Muscle of back (tissue), 11 donors: ENCODE data around the gene GNAO1. TPM values are rescaled to one million over a fixed set of nuclear protein-coding genes. Genes with fewer than 3 reads are reported as not detected.

Experiments
- DNase-seq, 3 donors: peaks; one replicate each; pipeline versions ENCODE4 v3.0.0 to v3.0.0-alpha.2; 2013
- polyA plus RNA-seq, 10 donors: library from polyadenylated mRNA; unstranded; fragments of 120-200 nt; gene quantifications; one replicate each; pipeline ENCODE4 v1.2.1, GENCODE V29; 2013; ENCODE audit not compliant: insufficient read length in 10 of 10

Gene GNAO1
- polyA plus RNA-seq, 10 donors = 0.86 to 4.0 (median 1.5) TPM

DNA sequence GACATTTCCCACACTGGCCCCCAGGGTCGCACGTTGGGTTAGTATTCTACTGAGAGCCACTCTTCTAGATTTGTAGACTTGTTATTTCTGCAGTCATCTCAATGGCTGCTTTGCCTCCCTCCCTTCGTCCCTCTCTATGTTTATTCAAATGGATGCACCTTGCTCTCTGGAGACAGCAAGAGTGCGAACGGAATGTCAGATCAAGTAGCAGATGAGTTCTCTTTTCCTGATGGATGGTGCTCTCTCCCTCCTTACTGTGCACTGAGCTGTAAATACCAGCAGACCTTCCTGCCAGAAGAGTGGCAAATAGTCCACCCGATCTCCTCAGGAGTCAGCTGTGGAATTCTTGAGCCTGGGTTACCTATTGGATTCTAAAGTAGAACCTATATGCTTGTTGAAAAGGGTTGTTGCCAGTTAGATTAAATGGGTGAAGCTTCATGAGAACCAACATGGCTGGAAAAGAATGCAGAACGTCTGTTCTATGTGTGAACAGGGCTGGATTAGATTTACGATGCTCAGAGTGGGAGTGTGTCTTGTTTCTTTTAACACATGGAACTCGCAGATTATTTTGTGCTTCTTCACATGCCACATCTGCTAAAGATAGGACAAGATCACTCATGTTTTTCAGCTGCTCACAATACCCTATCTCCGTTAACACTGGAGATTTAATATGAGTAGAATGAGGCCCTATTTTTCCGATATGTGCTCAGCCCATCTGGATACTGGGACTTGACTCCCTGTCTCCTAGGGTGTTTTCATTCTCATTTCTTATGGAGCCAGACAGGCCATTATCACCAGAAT is 6.1 kb downstream of the GNAO1 start:
- no peak for DNase-seq

GRCh38 chr16:56198006-56198754 is 6.9 kb downstream of the GNAO1 start:
- no peak for DNase-seq

- DNase-seq = no peak
Observed at GRCh38 chr16:56198755-56199114, 7.4 kb downstream of the GNAO1 start.

- DNase-seq = no peak
Observed at GRCh38 chr16:56199164-56199563, 7.9 kb downstream of the GNAO1 start.

- no peak for DNase-seq
Observed at GRCh38 chr16:56201030-56201429, 9.7 kb downstream of the GNAO1 start.

DNA sequence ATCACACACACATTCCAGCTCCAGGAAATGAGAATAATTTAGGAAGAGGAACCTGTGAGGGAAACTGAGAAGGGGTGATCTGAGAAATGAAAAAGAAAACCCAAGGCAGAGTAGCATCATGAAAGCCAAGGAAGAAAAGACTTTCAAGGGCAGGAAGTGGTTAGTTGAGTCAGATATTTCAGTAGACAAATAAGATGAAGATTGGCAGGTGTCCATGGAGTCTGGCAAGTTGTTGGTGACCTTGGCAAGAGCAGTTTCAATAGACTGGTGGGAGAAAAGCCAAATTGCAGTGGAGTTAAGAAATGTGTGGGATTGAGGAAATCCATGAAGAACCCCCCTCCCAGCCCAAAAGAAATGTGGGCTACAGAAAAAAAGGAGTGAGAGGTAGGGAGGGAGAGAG is 10.7 kb downstream of the GNAO1 start:
- DNase-seq = no peak

GRCh38 chr16:56203052-56203451 is 11.8 kb downstream of the GNAO1 start:
- no peak for DNase-seq

- peak in 1 of 3 donors; percentile 28 for DNase-seq
Observed at GRCh38 chr16:56204816-56205215, 13.5 kb downstream of the GNAO1 start.

DNA sequence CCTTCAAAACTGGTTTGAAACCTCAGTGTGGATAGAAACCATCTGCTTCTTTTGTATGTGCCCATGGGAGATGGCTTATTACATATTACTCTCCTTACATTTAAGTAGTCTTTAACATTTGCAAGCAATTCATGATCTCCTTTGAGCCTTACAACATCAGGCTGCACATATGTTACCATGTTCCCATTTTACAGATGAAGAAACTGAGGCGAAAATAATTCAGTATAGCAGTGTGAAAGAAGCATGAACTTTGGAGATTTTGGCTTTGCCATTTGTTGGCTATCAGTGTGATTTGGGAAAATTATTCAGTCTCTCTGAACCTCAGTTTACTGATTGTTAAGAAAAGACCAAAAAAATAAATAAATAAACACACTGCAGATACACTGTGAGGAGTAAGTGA is 15.7 kb downstream of the GNAO1 start:
- DNase-seq = no peak

GRCh38 chr16:56207421-56207820 is 16.1 kb downstream of the GNAO1 start:
- DNase-seq = no peak

- DNase-seq = peak in 1 of 3 donors; percentile 24
Observed at GRCh38 chr16:56211435-56211981, 20.2 kb downstream of the GNAO1 start.

DNA sequence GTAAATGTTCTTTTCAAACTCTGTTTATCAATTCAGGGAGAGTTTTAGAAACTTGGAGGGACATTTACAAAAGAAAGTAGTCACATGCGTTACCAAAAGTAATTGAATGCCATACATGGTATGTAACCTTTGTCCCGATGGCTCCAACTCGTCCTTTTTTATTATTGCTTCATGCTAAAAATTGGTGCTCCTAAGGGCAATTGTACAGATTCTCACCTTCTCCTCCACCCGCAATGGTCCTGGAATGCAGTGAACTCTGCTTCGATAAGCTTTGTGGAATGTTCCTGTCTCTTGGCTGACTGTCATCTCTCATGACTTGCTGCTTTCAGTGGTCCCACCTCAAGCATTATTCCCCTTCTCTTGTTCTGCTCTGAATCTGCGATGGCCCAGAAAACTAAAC is 20.9 kb downstream of the GNAO1 start:
- no peak for DNase-seq

- DNase-seq = no peak
Observed at GRCh38 chr16:56221995-56222394, 30.7 kb downstream of the GNAO1 start.

DNA sequence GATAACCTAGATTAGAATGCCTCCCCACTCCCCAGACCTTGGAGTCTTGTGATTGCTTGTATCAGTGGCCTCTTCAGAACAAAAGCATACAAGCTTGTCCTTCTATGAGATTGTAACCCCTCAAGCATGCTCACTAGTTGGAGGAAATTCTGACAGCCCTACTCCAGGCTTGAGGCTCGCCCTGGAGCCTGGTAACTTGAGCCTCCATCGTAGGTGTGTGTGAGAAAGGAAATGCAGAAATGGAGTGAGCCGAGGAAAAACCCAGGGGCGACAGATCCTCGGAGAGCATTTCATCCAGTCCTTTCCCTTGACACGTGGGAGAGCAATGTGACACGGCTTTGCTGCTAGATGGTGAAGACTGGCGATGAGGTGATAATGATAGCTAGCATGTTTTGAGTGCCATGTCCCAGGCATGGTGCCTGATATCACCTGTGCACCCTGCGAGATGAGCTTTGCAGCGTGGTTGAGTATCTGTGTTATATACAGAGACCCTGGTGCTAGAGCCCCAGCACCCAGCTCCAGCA is 31.2 kb downstream of the GNAO1 start:
- DNase-seq = no peak

DNA sequence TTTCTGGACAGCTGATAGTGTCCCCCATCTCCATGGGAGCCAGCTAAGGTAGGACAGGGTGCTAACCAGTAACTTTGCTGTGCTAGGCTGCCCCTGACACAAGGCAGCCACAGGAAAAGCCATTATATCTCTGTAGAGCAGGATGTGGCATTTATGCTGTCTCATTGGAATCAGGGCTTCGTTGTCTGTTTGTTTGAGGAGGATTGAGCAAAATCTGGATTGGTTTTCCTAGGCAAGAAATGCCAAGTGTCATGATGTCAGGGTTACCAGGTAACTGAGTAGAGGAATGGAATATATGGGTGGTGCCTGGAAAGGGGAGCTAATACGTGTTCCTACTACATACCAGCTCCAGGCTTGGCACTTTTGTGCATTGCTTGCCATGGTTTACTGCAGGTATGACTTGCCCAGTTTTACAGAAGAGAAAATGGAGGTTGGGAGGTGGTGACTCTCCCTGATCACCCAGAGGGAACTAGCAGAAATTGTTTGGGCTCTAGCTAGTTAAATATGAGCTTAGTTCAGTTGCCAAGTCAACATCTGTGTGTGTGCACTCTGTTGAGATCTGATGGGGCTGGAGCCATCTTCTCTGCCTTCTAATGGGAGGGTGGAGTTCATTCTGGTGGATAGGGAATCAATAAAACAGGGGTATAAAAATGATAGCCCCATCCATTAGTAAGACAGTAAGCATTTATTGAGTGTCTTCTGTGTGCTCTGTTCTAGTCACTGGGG is 33.9 kb downstream of the GNAO1 start:
- no peak for DNase-seq

DNA sequence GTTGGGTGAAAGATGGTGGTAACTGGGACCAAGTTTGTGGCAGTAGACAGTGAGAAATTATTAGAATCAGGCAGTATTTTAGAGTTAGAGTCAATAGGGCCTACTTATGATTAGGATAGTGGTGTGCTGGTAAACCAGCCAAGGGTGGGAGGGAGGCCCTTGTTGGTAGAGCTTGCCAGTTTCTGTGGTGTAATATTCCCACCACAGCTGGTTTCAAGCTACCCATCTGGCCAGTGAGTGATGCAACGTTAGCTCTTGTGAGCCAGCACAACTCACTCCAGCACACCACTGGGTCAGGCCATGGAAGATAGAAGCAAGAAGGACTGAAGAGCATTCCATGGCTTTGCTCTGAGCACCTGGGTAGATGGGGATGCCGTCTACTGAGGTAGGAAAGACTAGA is 34.9 kb downstream of the GNAO1 start:
- no peak for DNase-seq

DNA sequence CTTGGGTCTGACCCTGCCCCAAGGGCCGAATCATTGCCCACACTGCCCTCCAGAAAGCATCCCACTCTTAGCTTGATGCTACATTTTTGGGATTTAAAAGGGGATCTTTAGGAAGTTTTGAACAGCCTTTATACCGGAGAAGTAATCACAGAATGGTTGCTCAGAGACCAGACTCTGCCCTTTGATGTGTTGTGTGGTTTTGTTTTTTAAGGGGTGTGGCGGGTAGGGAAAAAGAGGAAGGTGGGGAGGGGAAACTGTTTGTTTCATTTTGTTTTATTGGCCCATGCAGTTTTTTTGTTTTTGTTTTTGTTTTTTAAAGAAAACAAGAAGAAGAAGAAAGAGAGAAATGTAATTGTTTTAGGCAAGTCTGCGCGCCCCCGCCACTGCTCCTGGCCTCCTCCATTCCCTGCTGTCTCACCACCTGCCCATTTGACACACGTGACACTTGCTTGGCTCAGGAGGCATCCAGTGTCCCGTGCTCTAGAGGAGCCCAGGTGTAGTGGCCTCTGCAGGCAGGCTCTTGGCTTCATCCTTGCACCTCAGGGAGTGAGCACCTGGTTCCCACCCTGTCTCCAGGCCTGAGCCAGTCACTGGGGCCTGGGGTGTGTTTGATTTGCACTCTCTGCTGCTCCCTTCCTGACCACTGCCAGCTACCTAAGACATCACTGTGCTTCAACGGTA is 35.7 kb downstream of the GNAO1 start:
- no peak for DNase-seq

DNA sequence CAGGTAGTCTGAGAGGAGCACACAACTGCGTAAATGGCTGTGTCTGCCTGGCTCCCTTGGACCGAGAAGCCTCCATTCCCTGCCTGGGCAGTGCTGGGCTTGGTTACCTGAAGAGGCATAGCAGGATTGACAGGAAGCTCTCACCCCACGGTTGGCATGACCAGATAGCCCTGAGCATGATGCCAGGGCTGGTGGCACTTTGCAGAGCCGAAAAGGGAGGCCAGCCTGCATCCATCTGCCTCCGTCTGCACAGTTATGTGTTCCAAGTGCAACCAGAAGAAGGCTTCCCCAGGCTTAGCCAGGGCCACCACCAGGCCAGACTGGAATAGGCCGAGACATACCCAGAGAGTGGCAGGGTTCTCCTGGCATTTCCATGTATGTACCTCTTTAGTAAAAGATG is 36.6 kb downstream of the GNAO1 start:
- no peak for DNase-seq

DNA sequence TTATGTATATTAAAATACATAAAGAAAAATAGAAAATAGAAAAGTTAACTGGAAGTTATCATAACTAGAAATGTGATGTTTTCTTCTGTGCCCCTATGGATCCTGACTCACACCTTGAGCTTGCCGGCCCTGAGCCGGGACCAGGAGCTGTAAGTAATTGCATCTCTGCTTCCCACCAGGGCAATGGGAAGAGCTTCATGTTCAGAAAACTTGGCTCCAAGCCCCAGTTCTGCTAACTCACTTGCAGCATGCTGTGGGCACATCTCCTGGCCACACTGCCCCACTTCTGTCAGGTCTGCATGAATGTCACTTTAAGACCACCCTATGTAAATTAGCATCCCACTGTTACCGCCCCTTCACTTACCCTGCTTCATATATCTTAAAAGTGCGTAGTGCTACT is 37.2 kb downstream of the GNAO1 start:
- DNase-seq = no peak

- no peak for DNase-seq
Observed at GRCh38 chr16:56233795-56234566, 42.7 kb downstream of the GNAO1 start.

GRCh38 chr16:56234737-56235136 is 43.4 kb downstream of the GNAO1 start:
- no peak for DNase-seq
